ENCODE data around the gene ADAM10. TPM values are rescaled to one million over a fixed set of nuclear protein-coding genes. Genes with fewer than 3 reads are reported as not detected.

ADAM10 gene
- total RNA-seq, 1 donor from 2014 or later, result 125 TPM

DNA sequence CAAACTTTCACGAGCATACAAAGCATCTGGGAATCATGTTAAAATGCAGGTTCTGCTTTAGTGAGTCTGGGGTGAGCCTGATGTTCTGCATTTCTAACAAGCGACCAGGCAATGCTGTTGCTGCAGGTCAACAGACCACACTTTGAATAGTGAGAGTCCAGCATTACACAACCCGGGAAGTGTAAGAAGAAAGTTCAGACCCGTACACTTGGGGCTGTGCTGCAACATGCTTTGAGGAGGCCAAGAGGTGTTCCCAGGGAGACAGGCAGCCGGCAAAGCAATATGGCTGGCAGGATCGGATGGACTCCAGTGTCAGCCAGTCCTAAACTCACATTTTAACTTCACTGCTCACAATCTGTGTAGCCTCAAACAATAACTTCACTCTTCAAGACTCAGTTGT is 183.5 kb downstream of the ADAM10 start:
- H3K27me3 ChIP-seq (ENCODE audit: control insufficient read depth, insufficient read depth, low read length), result no peaks in the 10 kb centered on the region
- no peak overlapping the region for H3K4me3 ChIP-seq (ENCODE audit: low read depth, low read length)
- TF ChIP-seq, protein P1, sequence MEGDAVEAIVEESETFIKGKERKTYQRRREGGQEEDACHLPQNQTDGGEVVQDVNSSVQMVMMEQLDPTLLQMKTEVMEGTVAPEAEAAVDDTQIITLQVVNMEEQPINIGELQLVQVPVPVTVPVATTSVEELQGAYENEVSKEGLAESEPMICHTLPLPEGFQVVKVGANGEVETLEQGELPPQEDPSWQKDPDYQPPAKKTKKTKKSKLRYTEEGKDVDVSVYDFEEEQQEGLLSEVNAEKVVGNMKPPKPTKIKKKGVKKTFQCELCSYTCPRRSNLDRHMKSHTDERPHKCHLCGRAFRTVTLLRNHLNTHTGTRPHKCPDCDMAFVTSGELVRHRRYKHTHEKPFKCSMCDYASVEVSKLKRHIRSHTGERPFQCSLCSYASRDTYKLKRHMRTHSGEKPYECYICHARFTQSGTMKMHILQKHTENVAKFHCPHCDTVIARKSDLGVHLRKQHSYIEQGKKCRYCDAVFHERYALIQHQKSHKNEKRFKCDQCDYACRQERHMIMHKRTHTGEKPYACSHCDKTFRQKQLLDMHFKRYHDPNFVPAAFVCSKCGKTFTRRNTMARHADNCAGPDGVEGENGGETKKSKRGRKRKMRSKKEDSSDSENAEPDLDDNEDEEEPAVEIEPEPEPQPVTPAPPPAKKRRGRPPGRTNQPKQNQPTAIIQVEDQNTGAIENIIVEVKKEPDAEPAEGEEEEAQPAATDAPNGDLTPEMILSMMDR (IDR thresholded peaks at IDR 0.05; ENCODE audit: insufficient read depth, low read length, poor library complexity, severe bottlenecking), result no peak
- no peak for DNase-seq (ENCODE audit: low read depth)
- no peaks in the 10 kb centered on the region for H3K36me3 ChIP-seq (ENCODE audit: control insufficient read depth, insufficient read depth, low read length)

DNA sequence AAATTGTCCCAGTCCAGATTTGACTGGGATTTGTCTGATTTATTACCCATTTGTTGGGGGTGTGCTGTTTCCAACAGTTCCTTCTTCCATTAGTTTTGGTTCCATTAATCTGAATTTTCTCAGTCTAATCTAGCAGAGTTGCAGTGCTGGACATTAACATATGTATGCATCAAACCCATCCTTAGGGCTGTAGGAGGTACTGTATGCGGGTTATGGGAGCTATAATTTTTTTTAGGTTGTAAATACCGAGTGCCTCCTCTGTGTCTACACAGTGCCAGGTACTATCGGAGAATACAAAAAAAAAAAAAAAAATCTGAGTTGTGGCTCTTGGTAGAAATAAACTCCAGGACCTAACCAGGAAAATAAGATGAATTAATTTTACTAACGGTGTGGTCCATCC is 183.9 kb downstream of the ADAM10 start:
- TF ChIP-seq, protein P1 (IDR thresholded peaks at IDR 0.05; ENCODE audit: insufficient read depth, low read length, poor library complexity, severe bottlenecking), result no peak
- H3K4me3 ChIP-seq (ENCODE audit: low read depth, low read length), result no peak overlapping the region

DNA sequence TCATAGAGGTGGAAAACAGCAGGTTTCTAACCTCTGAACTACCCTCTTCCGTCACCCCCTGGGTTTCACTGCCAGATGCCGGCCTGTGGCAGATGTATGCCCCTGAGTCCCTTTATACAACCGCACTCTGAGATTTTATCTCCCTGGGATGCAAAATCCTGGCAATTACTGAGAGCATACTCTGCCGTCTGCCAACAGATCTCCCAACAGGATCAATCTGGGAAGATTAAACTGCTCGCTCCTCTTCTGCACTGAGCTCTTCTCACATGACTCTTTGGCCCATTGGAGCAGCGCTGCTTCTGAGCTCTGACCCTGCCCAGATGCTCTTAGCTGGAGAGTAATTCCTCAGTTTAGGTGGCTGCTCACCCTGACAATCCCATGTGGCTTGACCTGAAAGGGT is 184.5 kb downstream of the ADAM10 start:
- no peaks in the 10 kb centered on the region for H3K27me3 ChIP-seq (ENCODE audit: control insufficient read depth, insufficient read depth, low read length)
- TF ChIP-seq, protein P1 (IDR thresholded peaks at IDR 0.05; ENCODE audit: insufficient read depth, low read length, poor library complexity, severe bottlenecking), result no peak
- H3K4me3 ChIP-seq (ENCODE audit: low read depth, low read length), result no peak overlapping the region
- H3K36me3 ChIP-seq (ENCODE audit: control insufficient read depth, insufficient read depth, low read length), result no peaks in the 10 kb centered on the region
- no peak for DNase-seq (ENCODE audit: low read depth)

More for the DNA sequence above, 183.9 kb downstream of the ADAM10 start:
- Histone ChIP-seq H3K27me3 (ENCODE audit: control insufficient read depth, insufficient read depth, low read length) (no peaks in the 10 kb centered on the region), H3K36me3 (ENCODE audit: control insufficient read depth, insufficient read depth, low read length) (no peaks in the 10 kb centered on the region)
- no peak for DNase-seq (ENCODE audit: low read depth)

DNA sequence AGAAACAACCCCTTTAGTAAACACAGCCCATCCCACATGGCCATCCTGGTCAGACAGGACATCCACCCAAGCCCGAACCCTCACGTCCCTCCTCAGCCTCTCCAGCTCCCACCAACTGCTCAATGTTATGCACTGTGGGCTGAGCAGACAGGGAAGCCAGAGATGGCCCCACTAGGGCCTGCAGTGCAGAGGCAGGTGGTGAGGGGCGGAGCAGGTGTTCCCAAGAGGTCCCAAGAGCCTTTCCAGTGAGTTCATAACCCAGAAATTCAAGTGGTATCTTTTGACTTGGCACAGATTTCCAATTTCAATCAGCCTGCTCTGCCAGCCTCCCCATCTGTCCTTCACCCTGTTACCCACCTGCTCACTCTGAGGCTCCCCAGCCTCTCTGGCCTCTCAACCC is 187.4 kb downstream of the ADAM10 start:
- no peak overlapping the region for H3K4me3 ChIP-seq (ENCODE audit: low read depth, low read length)
- H3K36me3 ChIP-seq (ENCODE audit: control insufficient read depth, insufficient read depth, low read length), result no peaks in the 10 kb centered on the region
- TF ChIP-seq, protein P1 (IDR thresholded peaks at IDR 0.05; ENCODE audit: insufficient read depth, low read length, poor library complexity, severe bottlenecking), result no peak
- no peaks in the 10 kb centered on the region for H3K27me3 ChIP-seq (ENCODE audit: control insufficient read depth, insufficient read depth, low read length)
- DNase-seq (ENCODE audit: low read depth), result no peak

DNA sequence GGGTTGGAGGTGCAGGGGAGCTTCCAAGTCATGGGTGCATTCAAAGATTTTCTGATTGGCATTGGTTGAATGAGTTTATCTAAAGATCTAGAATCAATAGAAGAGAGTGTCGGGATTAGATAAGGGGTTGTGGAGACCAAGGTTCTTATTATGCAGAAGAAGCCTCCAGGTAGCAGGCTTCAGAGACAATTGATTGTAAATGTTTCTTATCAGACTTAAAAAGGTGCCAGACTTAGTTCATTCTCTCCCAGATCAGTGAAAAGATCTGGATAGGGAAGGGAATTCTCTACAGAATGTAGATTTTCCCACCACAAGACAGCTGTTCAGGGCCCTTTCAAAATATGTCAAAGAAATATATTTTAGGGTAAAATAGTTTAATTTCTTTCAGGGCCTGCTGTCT is 188.2 kb downstream of the ADAM10 start:
- DNase-seq (ENCODE audit: low read depth), result no peak
- Histone ChIP-seq H3K36me3 (ENCODE audit: control insufficient read depth, insufficient read depth, low read length) (no peaks in the 10 kb centered on the region), H3K27me3 (ENCODE audit: control insufficient read depth, insufficient read depth, low read length) (no peaks in the 10 kb centered on the region), H3K4me3 (ENCODE audit: low read depth, low read length) (no peak overlapping the region)
- TF ChIP-seq, protein P1 (IDR thresholded peaks at IDR 0.05; ENCODE audit: insufficient read depth, low read length, poor library complexity, severe bottlenecking), result no peak

DNA sequence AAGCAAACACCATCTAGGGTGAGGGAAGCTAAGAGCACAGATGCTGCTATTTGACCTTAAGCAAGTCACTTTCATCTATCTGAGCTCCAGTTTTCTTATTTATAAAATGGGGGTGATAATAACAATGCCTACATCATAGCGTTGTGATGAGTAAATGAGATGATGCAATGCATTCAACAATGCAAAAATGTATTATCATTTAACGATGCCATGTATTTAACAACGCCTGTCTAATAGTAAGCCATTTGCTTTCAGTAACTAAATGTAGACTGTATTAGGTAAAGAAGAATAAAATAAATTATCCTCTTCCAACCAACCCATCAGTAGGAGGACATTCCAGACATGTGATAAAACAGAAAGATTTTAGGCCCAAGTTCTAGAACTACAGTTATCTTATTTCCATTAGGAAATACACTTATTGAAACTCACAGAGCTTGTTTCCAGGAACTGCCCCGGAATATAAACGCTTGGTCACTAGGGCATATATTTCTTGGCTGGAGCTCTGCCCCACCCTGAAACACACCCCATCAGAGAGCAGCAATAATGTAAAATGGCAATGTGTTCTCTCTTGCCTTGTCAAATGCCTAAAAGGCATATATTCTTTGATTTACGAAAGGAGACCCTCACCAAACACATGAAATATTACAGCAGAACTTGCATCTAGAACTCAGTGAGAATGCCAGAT is 189.5 kb downstream of the ADAM10 start:
- TF ChIP-seq, protein P1 (IDR thresholded peaks at IDR 0.05; ENCODE audit: insufficient read depth, low read length, poor library complexity, severe bottlenecking), result no peak
- Histone ChIP-seq H3K27me3 (ENCODE audit: control insufficient read depth, insufficient read depth, low read length) (no peaks in the 10 kb centered on the region), H3K4me3 (ENCODE audit: low read depth, low read length) (no peak overlapping the region), H3K36me3 (ENCODE audit: control insufficient read depth, insufficient read depth, low read length) (no peaks in the 10 kb centered on the region)
- no peak for DNase-seq (ENCODE audit: low read depth)
